ENCODE data around the gene LAMA3. TPM values are rescaled to one million over a fixed set of nuclear protein-coding genes. Genes with fewer than 3 reads are reported as not detected.

LAMA3 gene
- total RNA-seq, 1 experiment from 2014 or later = 207 TPM

DNA sequence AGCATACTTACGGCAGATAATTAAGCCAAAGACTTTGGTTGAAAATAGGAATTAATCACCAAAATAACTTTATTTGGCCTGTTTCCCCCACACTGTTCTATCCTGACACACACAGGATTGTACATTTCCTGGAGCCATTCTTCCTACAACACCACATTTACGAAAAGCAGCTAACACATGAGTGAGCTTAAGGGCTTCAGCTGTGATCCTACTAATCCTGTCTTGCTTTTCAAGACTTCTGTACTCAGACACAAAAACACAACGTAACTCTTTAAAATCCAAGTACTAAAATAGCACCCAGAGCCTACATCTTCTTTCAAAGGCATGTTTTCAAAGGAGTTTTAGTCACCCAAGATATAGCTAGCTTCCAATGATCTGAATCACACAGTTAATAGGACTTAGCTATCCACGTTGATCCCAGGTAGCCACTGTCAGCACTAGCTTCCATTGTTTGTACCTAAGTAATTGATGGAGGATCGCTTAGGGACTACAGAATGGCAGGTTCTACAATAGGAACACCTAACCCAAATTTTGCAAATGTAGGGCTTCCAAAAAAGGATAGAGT is 282.5 kb downstream of the LAMA3 start:
- BruUV-seq (replicated peaks) = no TSS peak
- no peak overlapping the region for H3K4me3 Mint-ChIP-seq (ENCODE audit: low read depth, unreplicated experiment)
- no peak for TF ChIP-seq CTCF (IDR thresholded peaks at IDR 0.05; ENCODE audit: unreplicated experiment)
- no peak for DNase-seq
- H3K27ac Mint-ChIP-seq (ENCODE audit: unreplicated experiment) = no peak overlapping the region
- no peaks in the 10 kb centered on the region for H3K36me3 Mint-ChIP-seq (ENCODE audit: insufficient read depth, unreplicated experiment)
- intact Hi-C loops (cut with micrococcal nuclease; ENCODE audit: unreplicated experiment) = no loop called here
- no peaks in the 10 kb centered on the region for H3K9me3 Mint-ChIP-seq (ENCODE audit: low read depth, unreplicated experiment)
- CTCF ChIA-PET = no interaction called here
- peaks cover 4% of the 10 kb centered on the region for H3K4me1 Mint-ChIP-seq (ENCODE audit: low read depth, unreplicated experiment)
- H3K27me3 Mint-ChIP-seq (ENCODE audit: unreplicated experiment) = peaks cover 4% of the 10 kb centered on the region

GRCh38 chr18:23972453-23972852 is 283.2 kb downstream of the LAMA3 start:
- Mint-ChIP-seq H3K9me3 (ENCODE audit: low read depth, unreplicated experiment) (peaks cover 3% of the 10 kb centered on the region), H3K4me1 (ENCODE audit: low read depth, unreplicated experiment) (no peaks in the 10 kb centered on the region), H3K27me3 (ENCODE audit: unreplicated experiment) (peaks cover 11% of the 10 kb centered on the region), H3K27ac (ENCODE audit: unreplicated experiment) (no peak overlapping the region), H3K4me3 (ENCODE audit: low read depth, unreplicated experiment) (no peak overlapping the region), H3K36me3 (ENCODE audit: insufficient read depth, unreplicated experiment) (no peaks in the 10 kb centered on the region)
- DNase-seq = no peak
- no TSS peak for BruUV-seq (replicated peaks)
- no peak for TF ChIP-seq CTCF (IDR thresholded peaks at IDR 0.05; ENCODE audit: unreplicated experiment)
- CTCF ChIA-PET = no interaction called here
- intact Hi-C loops (cut with micrococcal nuclease; ENCODE audit: unreplicated experiment) = no loop called here

DNA sequence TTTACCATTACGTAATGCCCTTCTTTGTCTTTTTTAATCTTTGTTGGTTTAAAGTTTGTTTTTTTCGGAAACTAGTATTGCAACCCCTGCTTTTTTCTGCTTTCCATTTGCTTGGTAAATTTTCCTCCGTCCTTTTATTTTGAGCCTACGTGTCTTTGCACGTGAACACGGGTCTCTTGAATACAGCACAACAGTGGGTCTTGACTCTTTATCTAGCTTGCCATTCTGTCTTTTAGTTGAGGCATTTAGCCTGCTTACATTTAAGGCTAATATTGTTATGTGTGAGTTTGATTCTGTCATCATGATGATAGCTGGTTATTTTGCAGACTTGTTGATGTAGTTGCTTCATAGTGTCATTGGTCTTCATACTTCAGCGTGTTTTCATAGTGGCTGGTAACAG is 287.9 kb downstream of the LAMA3 start:
- CTCF ChIA-PET = no interaction called here
- DNase-seq = no peak
- peaks cover 13% of the 10 kb centered on the region for H3K27me3 Mint-ChIP-seq (ENCODE audit: unreplicated experiment)
- H3K9me3 Mint-ChIP-seq (ENCODE audit: low read depth, unreplicated experiment) = peaks cover 3% of the 10 kb centered on the region
- no peaks in the 10 kb centered on the region for H3K36me3 Mint-ChIP-seq (ENCODE audit: insufficient read depth, unreplicated experiment)
- H3K4me1 Mint-ChIP-seq (ENCODE audit: low read depth, unreplicated experiment) = peaks cover 7% of the 10 kb centered on the region
- no TSS peak for BruUV-seq (replicated peaks)
- intact Hi-C loops (cut with micrococcal nuclease; ENCODE audit: unreplicated experiment) = no loop called here
- no peak overlapping the region for H3K27ac Mint-ChIP-seq (ENCODE audit: unreplicated experiment)
- no peak for TF ChIP-seq CTCF (IDR thresholded peaks at IDR 0.05; ENCODE audit: unreplicated experiment)
- no peak overlapping the region for H3K4me3 Mint-ChIP-seq (ENCODE audit: low read depth, unreplicated experiment)

GRCh38 chr18:23977719-23978483 is 288.6 kb downstream of the LAMA3 start:
- TF ChIP-seq CTCF (IDR thresholded peaks at IDR 0.05; ENCODE audit: unreplicated experiment) = no peak
- CTCF ChIA-PET = interaction anchor here (1.0 kb wide), 1 partner anchor 9 kb away, joined by 4 read pairs; no protein-coding TSS in a partner anchor

More at GRCh38 chr18:23977719-23978483, 288.6 kb downstream of the LAMA3 start:
- peaks cover 3% of the 10 kb centered on the region for H3K9me3 Mint-ChIP-seq (ENCODE audit: low read depth, unreplicated experiment)
- no peaks in the 10 kb centered on the region for H3K36me3 Mint-ChIP-seq (ENCODE audit: insufficient read depth, unreplicated experiment)
- peaks cover 13% of the 10 kb centered on the region for H3K27me3 Mint-ChIP-seq (ENCODE audit: unreplicated experiment)
- no peak overlapping the region for H3K4me3 Mint-ChIP-seq (ENCODE audit: low read depth, unreplicated experiment)
- BruUV-seq (replicated peaks) = no TSS peak
- no peak overlapping the region for H3K27ac Mint-ChIP-seq (ENCODE audit: unreplicated experiment)
- intact Hi-C loops (cut with micrococcal nuclease; ENCODE audit: unreplicated experiment) = no loop called here
- peaks cover 15% of the 10 kb centered on the region for H3K4me1 Mint-ChIP-seq (ENCODE audit: low read depth, unreplicated experiment)
- no peak for DNase-seq
